ENCODE data around the gene NOS2. TPM values are rescaled to one million over a fixed set of nuclear protein-coding genes. Genes with fewer than 3 reads are reported as not detected.

NOS2 gene
- polyA plus RNA-seq, 1 donor (not counting 4 experiments of a cell fraction or from before 2014, with no cell fraction given) = not detected

DNA sequence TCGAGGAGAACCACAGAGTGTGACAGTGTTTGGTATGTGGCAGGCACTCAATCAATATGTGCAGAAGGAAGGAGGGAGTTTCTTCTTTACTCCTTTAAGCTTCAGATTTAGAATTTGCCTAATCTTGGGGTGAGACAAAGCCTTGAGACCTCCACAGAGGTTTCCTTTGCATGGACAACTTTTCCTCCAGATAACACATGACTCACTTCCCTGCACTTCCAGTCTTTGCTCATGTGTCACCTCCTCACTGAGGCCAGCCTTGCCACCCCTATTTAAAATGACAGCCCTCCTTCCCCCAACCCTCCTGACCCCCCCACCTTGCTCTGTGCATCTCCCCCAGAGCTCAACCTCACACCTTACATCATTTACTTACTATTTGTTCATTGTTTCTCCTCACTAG is 17.4 kb upstream of the NOS2 start:
- Histone ChIP-seq H3K79me2 (ENCODE audit: control insufficient read depth, insufficient read depth, low read length) (no peaks in the 10 kb centered on the region), H4K20me1 (ENCODE audit: control insufficient read depth, extremely low read depth, insufficient read depth, low read length) (no peaks in the 10 kb centered on the region), H3K27ac (ENCODE audit: control insufficient read depth, insufficient read depth, low read length) (no peak overlapping the region), H3K27me3 (ENCODE audit: control insufficient read depth, extremely low read depth, insufficient read depth, low read length) (peaks cover 4% of the 10 kb centered on the region), H3K4me1 (ENCODE audit: control insufficient read depth, extremely low read depth, insufficient read depth, low read length) (no peaks in the 10 kb centered on the region), H3K4me2 (ENCODE audit: control insufficient read depth, extremely low read depth, insufficient read depth, low read depth, low read length) (no peak overlapping the region), H2AFZ (ENCODE audit: control insufficient read depth, low read length) (no peak overlapping the region), H3K36me3 (ENCODE audit: control insufficient read depth in 2 of 2, extremely low read depth in 1 of 2, insufficient read depth in 2 of 2, low read length in 2 of 2) (no peaks in the 10 kb centered on the region), H3K9ac (ENCODE audit: control insufficient read depth, extremely low read depth, insufficient read depth, low read length) (no peak overlapping the region), H3K9me3 (ENCODE audit: control insufficient read depth, low read depth, low read length) (peaks cover 2% of the 10 kb centered on the region), H3K9me1 (ENCODE audit: control insufficient read depth, extremely low read depth, insufficient read depth, low read length) (no peaks in the 10 kb centered on the region), H3K4me3 (ENCODE audit: control insufficient read depth in 2 of 3, extremely low read depth in 1 of 3, insufficient read depth in 2 of 3, low read depth in 1 of 3, low read length in 3 of 3) (no peak overlapping the region)
- FAIRE-seq (no peak), DNase-seq (ENCODE audit: low read depth, low spot score) (no peak)
- TF ChIP-seq, protein P1, sequence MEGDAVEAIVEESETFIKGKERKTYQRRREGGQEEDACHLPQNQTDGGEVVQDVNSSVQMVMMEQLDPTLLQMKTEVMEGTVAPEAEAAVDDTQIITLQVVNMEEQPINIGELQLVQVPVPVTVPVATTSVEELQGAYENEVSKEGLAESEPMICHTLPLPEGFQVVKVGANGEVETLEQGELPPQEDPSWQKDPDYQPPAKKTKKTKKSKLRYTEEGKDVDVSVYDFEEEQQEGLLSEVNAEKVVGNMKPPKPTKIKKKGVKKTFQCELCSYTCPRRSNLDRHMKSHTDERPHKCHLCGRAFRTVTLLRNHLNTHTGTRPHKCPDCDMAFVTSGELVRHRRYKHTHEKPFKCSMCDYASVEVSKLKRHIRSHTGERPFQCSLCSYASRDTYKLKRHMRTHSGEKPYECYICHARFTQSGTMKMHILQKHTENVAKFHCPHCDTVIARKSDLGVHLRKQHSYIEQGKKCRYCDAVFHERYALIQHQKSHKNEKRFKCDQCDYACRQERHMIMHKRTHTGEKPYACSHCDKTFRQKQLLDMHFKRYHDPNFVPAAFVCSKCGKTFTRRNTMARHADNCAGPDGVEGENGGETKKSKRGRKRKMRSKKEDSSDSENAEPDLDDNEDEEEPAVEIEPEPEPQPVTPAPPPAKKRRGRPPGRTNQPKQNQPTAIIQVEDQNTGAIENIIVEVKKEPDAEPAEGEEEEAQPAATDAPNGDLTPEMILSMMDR (optimal IDR thresholded peaks at IDR 0.05 in 1 of 3, IDR thresholded peaks at IDR 0.05 in 1 of 3, conservative IDR thresholded peaks at IDR 0.05 in 1 of 3; ENCODE audit: extremely low read depth in 1 of 3, insufficient read depth in 2 of 3, low read length in 3 of 3) = no peak
- TF ChIP-seq EZH2 (IDR thresholded peaks at IDR 0.05; ENCODE audit: low read length) = no peak
- dilution Hi-C loops (cut with MboI; ENCODE audit: extremely low pct_ligation_motif_present, low sequenced_read_pairs) = no loop called here

DNA sequence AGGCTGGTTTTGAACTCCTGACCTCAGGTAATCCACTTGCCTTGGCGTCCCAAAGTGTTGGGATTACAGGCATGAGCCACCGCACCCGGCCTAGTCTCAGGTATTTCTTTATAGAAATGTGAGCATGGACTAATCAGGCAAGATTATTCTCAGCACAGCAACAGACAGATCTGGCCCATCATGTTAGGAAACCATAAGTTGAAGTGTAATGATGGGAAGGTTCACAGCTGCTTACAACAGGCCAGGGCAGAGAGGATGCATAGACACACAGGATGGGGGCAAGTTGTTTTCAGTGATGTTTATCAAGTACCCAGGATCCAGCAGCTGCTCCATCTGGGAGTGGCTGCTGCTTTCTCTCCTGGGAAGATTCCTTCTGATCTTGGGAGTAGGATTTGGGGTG is 16.6 kb upstream of the NOS2 start:
- H3K9ac ChIP-seq (ENCODE audit: control insufficient read depth, extremely low read depth, insufficient read depth, low read length) = no peak overlapping the region
- dilution Hi-C loops (cut with MboI; ENCODE audit: extremely low pct_ligation_motif_present, low sequenced_read_pairs) = no loop called here
- peaks cover 2% of the 10 kb centered on the region for H3K9me3 ChIP-seq (ENCODE audit: control insufficient read depth, low read depth, low read length)
- H3K4me3 ChIP-seq (ENCODE audit: control insufficient read depth in 2 of 3, extremely low read depth in 1 of 3, insufficient read depth in 2 of 3, low read depth in 1 of 3, low read length in 3 of 3) = no peak overlapping the region
- no peaks in the 10 kb centered on the region for H3K9me1 ChIP-seq (ENCODE audit: control insufficient read depth, extremely low read depth, insufficient read depth, low read length)
- H3K4me1 ChIP-seq (ENCODE audit: control insufficient read depth, extremely low read depth, insufficient read depth, low read length) = no peaks in the 10 kb centered on the region
- no peak overlapping the region for H3K4me2 ChIP-seq (ENCODE audit: control insufficient read depth, extremely low read depth, insufficient read depth, low read depth, low read length)
- no peak for TF ChIP-seq EZH2 (IDR thresholded peaks at IDR 0.05; ENCODE audit: low read length)
- TF ChIP-seq, protein P1 (optimal IDR thresholded peaks at IDR 0.05 in 1 of 3, IDR thresholded peaks at IDR 0.05 in 1 of 3, conservative IDR thresholded peaks at IDR 0.05 in 1 of 3; ENCODE audit: extremely low read depth in 1 of 3, insufficient read depth in 2 of 3, low read length in 3 of 3) = no peak
- no peak for FAIRE-seq
- no peak overlapping the region for H2AFZ ChIP-seq (ENCODE audit: control insufficient read depth, low read length)
- H3K27ac ChIP-seq (ENCODE audit: control insufficient read depth, insufficient read depth, low read length) = no peak overlapping the region
- no peaks in the 10 kb centered on the region for H3K79me2 ChIP-seq (ENCODE audit: control insufficient read depth, insufficient read depth, low read length)
- no peaks in the 10 kb centered on the region for H4K20me1 ChIP-seq (ENCODE audit: control insufficient read depth, extremely low read depth, insufficient read depth, low read length)
- no peaks in the 10 kb centered on the region for H3K36me3 ChIP-seq (ENCODE audit: control insufficient read depth in 2 of 2, extremely low read depth in 1 of 2, insufficient read depth in 2 of 2, low read length in 2 of 2)
- peaks cover 10% of the 10 kb centered on the region for H3K27me3 ChIP-seq (ENCODE audit: control insufficient read depth, extremely low read depth, insufficient read depth, low read length)
- DNase-seq (ENCODE audit: low read depth, low spot score) = no peak
